Lower lobe of right lung (tissue), 2 donors: Measurements from ENCODE around the gene LRFN5. TPM values are rescaled to one million over a fixed set of nuclear protein-coding genes. Genes with fewer than 3 reads are reported as not detected.

Source experiments
- ATAC-seq, 2 donors: fragments of 200-7000 bp; cut with Tn5 transposase; one replicate each; pipeline ENCODE4 v1.9.1; 2020 to 2022; ENCODE audit warnings: mild to moderate bottlenecking in 2 of 2, moderate library complexity in 2 of 2
- DNase-seq: peaks from one replicate; pipeline ENCODE4 v3.0.0-alpha.2; 2020
- H3K27ac ChIP-seq: fragments of 200-600 bp; one replicate; pipeline ENCODE4 v1.8.0; 2022
- H3K27me3 ChIP-seq: fragments of 200-600 bp; one replicate; pipeline ENCODE4 v1.8.0; 2022; ENCODE audit warnings: low read depth
- H3K36me3 ChIP-seq: fragments of 200-600 bp; one replicate; pipeline ENCODE4 v1.8.0; 2022; ENCODE audit warnings: mild to moderate bottlenecking
- H3K4me1 ChIP-seq: fragments of 200-600 bp; one replicate; pipeline ENCODE4 v1.8.0; 2022
- H3K4me3 ChIP-seq: fragments of 200-600 bp; one replicate; pipeline ENCODE4 v1.8.0; 2022; ENCODE audit warnings: mild to moderate bottlenecking
- H3K9me3 ChIP-seq: fragments of 200-600 bp; one replicate; pipeline ENCODE4 v1.8.0; 2022
- intact Hi-C: fragments of 100-400 bp; cut with DNase I; formaldehyde crosslinking; loops from one replicate; pipeline ENCODE4 v1.11.0; 2022
- total RNA-seq: library from RNA; stranded (reverse); fragmentation: NEBNext Ultra II Directional; extraction: Animal tissue kit (Norgen Biotek cat#: 25700); gene quantifications from one replicate; pipeline ENCODE4 v1.2.1, GENCODE V29; 2021
- TF ChIP-seq, protein P1 (sequence below): fragments of 200-600 bp; IDR thresholded peaks from one replicate; pipeline ENCODE4 v1.8.0; 2022; ENCODE audit warnings: antibody characterized with exemption, mild to moderate bottlenecking
- donor health status: DM: no; HTN: yes; CAD: no; lungs with severe emphysema.

Gene LRFN5
- total RNA-seq, 1 donor from 2014 or later, result 1.3 TPM

DNA sequence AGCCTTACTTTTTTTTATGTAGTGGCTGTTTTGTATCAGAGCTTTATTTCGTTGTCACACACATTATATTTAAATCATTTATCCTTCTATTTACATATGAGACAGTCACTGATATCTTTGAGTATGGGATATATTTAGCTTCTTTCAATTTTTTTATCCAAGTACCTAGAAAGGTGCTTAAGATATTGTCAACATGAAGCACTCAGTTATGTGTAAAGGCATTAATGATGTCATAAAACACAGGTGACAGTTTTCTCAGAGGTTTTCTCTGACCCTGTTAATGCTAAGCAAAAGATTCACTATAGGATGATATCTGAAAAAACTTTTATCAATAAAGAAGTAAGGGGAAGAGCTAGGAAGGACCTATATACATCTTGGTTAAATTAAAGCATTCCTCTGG, 23.2 kb downstream of the LRFN5 start:
- H3K36me3 ChIP-seq, result no peaks in the 10 kb centered on the region
- no peaks in the 10 kb centered on the region for H3K9me3 ChIP-seq
- no peak overlapping the region for H3K27ac ChIP-seq
- H3K4me3 ChIP-seq, result no peak overlapping the region
- H3K27me3 ChIP-seq, result no peaks in the 10 kb centered on the region
- DNase-seq (no peak), ATAC-seq (no peak)
- TF ChIP-seq, protein P1, sequence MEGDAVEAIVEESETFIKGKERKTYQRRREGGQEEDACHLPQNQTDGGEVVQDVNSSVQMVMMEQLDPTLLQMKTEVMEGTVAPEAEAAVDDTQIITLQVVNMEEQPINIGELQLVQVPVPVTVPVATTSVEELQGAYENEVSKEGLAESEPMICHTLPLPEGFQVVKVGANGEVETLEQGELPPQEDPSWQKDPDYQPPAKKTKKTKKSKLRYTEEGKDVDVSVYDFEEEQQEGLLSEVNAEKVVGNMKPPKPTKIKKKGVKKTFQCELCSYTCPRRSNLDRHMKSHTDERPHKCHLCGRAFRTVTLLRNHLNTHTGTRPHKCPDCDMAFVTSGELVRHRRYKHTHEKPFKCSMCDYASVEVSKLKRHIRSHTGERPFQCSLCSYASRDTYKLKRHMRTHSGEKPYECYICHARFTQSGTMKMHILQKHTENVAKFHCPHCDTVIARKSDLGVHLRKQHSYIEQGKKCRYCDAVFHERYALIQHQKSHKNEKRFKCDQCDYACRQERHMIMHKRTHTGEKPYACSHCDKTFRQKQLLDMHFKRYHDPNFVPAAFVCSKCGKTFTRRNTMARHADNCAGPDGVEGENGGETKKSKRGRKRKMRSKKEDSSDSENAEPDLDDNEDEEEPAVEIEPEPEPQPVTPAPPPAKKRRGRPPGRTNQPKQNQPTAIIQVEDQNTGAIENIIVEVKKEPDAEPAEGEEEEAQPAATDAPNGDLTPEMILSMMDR, result no peak
- H3K4me1 ChIP-seq, result no peaks in the 10 kb centered on the region
- intact Hi-C loops, result no loop called here

DNA sequence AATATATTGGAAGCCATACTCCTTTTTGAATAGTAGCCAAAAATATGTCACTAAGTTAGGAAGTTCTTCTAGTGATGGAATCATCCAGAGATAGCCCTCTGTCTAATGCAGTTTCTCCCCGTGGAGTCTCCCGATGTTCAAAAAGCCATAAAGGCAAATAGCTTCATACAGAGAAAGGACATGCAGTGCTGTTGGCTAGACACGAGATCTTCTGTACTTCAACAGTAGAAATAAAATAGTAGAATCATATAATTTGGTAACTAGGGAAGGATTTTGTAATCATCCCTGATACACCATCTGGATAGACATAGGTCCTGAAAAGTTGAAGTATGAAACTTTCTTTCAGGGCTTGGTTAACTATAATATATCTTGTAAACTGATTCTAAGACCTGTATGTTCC, 27.6 kb downstream of the LRFN5 start:
- Histone ChIP-seq H3K9me3 (no peaks in the 10 kb centered on the region), H3K36me3 (no peaks in the 10 kb centered on the region), H3K27me3 (no peaks in the 10 kb centered on the region), H3K4me1 (no peaks in the 10 kb centered on the region), H3K4me3 (no peak overlapping the region), H3K27ac (no peak overlapping the region)
- DNase-seq (no peak), ATAC-seq (no peak)
- TF ChIP-seq, protein P1, result no peak
- intact Hi-C loops, result no loop called here

DNA sequence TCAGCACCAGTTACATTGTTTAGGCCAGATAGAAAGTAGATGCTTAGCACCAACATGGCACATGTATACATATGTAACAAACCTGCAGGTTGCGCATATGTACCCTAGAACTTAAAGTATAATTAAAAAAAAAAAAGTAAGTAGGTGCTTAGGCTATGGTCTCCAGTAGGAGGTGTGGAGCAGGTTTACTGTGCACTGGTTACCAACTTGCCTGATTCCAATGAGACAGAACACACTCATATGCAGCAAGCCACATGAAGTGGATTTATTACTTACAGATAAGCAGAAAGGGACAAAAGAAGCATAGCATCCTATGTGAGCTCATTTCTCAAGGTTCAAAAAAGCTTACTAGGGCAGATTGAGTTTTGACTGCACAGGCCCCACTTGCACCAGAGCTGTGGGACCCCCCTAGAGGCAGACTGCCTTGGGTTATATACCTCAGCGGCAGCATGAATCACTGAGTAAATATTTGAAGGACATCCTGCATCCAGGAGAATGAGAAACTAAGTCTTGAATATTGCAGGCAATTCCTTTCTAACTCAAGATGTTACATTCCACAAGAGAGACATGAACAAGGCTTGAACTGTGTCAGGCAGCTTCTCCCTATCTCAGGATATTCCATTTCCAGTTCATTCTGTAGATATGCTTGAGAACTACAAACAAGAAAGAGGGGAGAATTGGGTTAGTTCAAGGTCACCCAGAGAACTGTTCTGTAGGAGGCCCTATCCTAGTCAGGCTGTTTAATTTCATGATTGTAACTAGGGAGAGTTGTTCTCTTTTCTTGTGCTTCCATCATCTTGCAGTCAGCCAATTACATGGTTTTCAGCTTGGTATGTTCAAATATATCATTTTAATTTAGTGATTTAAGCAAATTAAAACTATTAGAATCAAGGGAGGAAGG, 30.1 kb downstream of the LRFN5 start:
- Histone ChIP-seq H3K4me1 (no peaks in the 10 kb centered on the region), H3K27ac (no peak overlapping the region), H3K9me3 (no peaks in the 10 kb centered on the region), H3K4me3 (no peak overlapping the region), H3K27me3 (no peaks in the 10 kb centered on the region), H3K36me3 (no peaks in the 10 kb centered on the region)
- DNase-seq, result no peak
- TF ChIP-seq, protein P1, result no peak
- no peak for ATAC-seq
- intact Hi-C loops, result no loop called here

DNA sequence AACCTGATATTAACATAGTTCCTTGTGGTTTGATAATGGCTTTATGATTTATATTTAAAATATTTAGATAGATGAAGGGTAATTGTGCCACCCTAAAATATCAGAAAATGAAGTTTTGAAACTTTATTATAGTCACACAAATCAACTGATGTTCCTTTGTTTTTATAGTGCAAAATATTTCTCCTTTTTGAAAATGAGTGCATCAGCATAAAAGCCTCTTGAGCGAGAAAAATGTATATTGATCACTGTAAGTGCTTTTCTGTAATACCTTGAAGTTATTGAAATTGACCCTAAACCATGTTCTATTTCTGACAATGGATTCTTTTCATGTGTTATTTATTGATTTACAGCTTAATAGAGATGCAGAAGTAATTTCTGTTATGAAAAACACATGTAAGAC, 35.0 kb downstream of the LRFN5 start:
- Histone ChIP-seq H3K4me3 (no peak overlapping the region), H3K9me3 (no peaks in the 10 kb centered on the region), H3K27ac (no peak overlapping the region), H3K36me3 (no peaks in the 10 kb centered on the region), H3K4me1 (no peaks in the 10 kb centered on the region), H3K27me3 (no peaks in the 10 kb centered on the region)
- ATAC-seq (no peak), DNase-seq (no peak)
- TF ChIP-seq, protein P1, result no peak
- intact Hi-C loops, result no loop called here

DNA sequence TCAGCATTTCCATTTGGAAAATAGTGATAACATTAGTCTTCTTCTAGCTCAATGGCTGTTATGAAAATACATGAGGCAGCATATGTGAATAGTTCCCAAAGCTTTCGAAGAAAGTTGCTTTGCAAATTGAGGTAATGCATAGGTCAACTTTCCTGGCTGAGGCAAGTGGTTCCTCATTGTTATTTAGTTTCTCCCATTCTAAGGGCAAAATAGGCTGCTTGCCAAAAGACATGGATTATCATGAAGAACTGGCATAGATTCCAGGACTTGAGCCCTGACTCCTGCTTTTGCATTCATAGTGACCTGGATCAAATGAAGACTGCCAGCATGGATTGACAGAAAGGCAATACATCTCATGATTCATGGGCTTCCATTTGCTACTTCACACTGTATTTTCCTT, 35.7 kb downstream of the LRFN5 start:
- no peaks in the 10 kb centered on the region for H3K27me3 ChIP-seq
- ATAC-seq, result no peak
- H3K36me3 ChIP-seq, result no peaks in the 10 kb centered on the region
- no peaks in the 10 kb centered on the region for H3K4me1 ChIP-seq
- TF ChIP-seq, protein P1, result no peak
- no peak for DNase-seq
- no peaks in the 10 kb centered on the region for H3K9me3 ChIP-seq
- no peak overlapping the region for H3K4me3 ChIP-seq
- intact Hi-C loops, result no loop called here
- no peak overlapping the region for H3K27ac ChIP-seq
